GM10266 (cell line): ENCODE measurements around the gene ABHD3.
"Not testable (repeated sequence)": the region's sequence is repeated elsewhere in the genome, so short reads cannot be mapped to it uniquely, and the experiment has no call there.

Experiments used
- DNase-seq: peaks from one replicate; pipeline ENCODE4 v3.0.0; 2012; ENCODE audit errors: extremely low spot score
- CTCF ChIP-seq: IDR thresholded peaks from 2 replicates; pipeline ENCODE4 v1.5.1; 2012; ENCODE audit warnings: mild to moderate bottlenecking, low read depth; ENCODE audit not compliant: control insufficient read depth, insufficient read depth; ENCODE audit errors: missing control alignments

The ABHD3 gene

GRCh38 chr18:21682371-21683051, 22.1 kb downstream of the ABHD3 start:
- DNase-seq: peak; percentile 28
- TF ChIP-seq CTCF: no peak

GRCh38 chr18:21680161-21680560, 24.4 kb downstream of the ABHD3 start:
- DNase-seq: no peak

GRCh38 chr18:21678859-21679258, 25.7 kb downstream of the ABHD3 start:
- no peak for DNase-seq
- no peak for TF ChIP-seq CTCF

More at GRCh38 chr18:21680161-21680560, 24.4 kb downstream of the ABHD3 start:
- TF ChIP-seq CTCF: no peak

- not testable (repeated sequence) for DNase-seq
Observed at GRCh38 chr18:21675354-21675753, 29.2 kb downstream of the ABHD3 start.

GRCh38 chr18:21672521-21673267, 31.9 kb downstream of the ABHD3 start:
- DNase-seq: no peak
- TF ChIP-seq CTCF: no peak

GRCh38 chr18:21669736-21670285, 34.8 kb downstream of the ABHD3 start:
- TF ChIP-seq CTCF: no peak
- no peak for DNase-seq

GRCh38 chr18:21664069-21664468, 40.5 kb downstream of the ABHD3 start:
- no peak for DNase-seq
- TF ChIP-seq CTCF: no peak

- DNase-seq: no peak
- no peak for TF ChIP-seq CTCF
Observed at GRCh38 chr18:21663578-21663977, 41.0 kb downstream of the ABHD3 start.
